ENCODE measurements around the gene COLEC12. TPM values are rescaled to one million over a fixed set of nuclear protein-coding genes. Genes with fewer than 3 reads are reported as not detected.
A peak's percentile ranks its signal among the peaks of the same experiment; 100 is the strongest.

COLEC12 gene
- total RNA-seq, 4 donors from 2014 or later, result 1.4 to 12.2 (median 4.0) TPM

DNA sequence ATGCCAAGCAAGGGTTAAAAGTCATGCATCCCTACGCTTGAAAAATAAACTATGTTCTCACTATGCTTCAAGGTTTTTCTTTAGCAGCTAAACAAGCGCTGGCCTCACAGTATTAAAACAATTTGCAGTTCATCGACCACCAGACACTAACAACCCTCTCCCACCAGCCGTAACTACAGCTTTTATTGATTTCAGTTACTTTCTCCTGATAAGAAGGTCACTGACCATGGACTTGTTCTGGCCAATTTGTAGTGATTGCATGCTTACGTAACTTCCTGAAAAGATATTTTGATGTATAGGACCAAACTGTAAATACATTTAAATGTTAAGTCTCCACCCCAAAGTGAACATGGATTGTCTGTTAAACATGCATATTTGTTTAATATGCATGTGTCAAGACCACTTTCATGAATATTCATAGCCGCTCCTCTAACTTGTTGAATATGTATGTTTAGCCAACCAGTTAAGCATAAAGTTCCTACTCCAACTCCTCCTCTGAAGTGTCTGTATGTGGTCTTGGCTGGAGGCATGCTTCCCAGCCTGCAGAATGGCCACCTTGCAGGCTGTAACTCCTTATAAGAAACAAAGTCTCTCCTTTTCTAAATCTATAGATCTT is 230.9 kb downstream of the COLEC12 start:
- TF ChIP-seq, protein P1, sequence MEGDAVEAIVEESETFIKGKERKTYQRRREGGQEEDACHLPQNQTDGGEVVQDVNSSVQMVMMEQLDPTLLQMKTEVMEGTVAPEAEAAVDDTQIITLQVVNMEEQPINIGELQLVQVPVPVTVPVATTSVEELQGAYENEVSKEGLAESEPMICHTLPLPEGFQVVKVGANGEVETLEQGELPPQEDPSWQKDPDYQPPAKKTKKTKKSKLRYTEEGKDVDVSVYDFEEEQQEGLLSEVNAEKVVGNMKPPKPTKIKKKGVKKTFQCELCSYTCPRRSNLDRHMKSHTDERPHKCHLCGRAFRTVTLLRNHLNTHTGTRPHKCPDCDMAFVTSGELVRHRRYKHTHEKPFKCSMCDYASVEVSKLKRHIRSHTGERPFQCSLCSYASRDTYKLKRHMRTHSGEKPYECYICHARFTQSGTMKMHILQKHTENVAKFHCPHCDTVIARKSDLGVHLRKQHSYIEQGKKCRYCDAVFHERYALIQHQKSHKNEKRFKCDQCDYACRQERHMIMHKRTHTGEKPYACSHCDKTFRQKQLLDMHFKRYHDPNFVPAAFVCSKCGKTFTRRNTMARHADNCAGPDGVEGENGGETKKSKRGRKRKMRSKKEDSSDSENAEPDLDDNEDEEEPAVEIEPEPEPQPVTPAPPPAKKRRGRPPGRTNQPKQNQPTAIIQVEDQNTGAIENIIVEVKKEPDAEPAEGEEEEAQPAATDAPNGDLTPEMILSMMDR (IDR thresholded peaks at IDR 0.05), result no peak
- no peak for TF ChIP-seq POLR2A (IDR thresholded peaks at IDR 0.05)
- Histone ChIP-seq H3K27me3 (no peaks in the 10 kb centered on the region), H3K36me3 (peaks cover 0 to 10% (median 0%) of the 10 kb centered on the region in 3 donors), H3K27ac (no peak overlapping the region), H3K4me1 (peaks cover 14 to 42% (median 18%) of the 10 kb centered on the region in 3 donors), H3K9me3 (no peaks in the 10 kb centered on the region), H3K4me3 (peak overlapping the region in 1 of 4 donors; percentile 93)
- intact Hi-C loops (cut with DNase I), result no loop called here
- DNase-seq, result no peak
- WGBS, 2 donors, result 73 to 84% methylated on average over 6 of the region's 6 CpGs

DNA sequence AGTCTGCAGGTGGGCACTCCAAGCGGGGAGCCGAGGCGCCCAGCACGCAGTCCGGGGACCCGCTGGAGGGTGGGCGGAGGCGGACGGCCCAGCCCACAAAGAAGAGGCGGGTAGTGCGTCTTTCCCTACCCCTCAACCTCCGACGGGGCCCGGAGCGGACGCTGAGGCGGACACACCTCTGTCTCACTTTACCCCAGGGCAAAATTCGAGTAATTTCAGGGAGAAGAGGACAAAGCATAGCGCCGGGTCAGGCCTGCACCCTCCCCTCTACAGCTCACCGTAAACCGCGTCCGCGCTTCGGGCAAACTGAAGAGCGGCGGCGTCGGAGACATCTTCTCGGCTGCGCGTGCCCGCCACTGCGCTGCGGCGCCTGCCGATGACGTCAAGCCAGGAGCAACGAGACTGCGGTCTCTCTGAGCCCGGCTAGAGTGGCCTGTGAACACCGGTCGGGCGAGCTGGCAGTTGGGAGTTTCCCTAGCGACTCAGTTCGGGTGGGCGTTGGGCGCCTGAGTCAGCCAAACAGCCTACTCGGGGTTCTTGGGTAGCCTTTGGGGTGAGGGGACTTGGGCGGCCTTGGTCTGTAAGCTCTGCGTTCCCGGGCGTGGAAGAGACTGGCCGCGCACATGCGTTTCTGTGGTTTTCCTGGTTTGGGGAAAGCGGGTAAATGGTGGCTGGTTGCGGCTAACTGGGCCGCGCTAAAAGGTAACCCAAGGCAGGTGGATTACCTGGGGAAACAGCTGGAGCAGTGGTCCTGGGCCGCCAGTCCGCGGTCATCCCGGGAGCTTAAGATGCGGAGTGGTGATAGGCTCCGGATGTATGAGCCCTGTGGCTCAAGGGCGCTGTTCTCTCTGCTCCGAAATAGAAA is 232.6 kb downstream of the COLEC12 start, which contains the start of gene THOC1:
Gene THOC1, minus strand, starts transcription at position 360 of the 865 bp plus-strand sequence. Its CDS starts 28 bp downstream, at position 332.
- peak; percentile 66 for DNase-seq
- 0% methylated on average over 19 to 30 of the region's 69 CpGs for WGBS, 2 donors
- intact Hi-C loops (cut with DNase I), result no loop called here
- H3K4me1 ChIP-seq, result peaks cover 14 to 42% (median 18%) of the 10 kb centered on the region in 3 donors
- no peaks in the 10 kb centered on the region for H3K27me3 ChIP-seq
- no peaks in the 10 kb centered on the region for H3K9me3 ChIP-seq
- peak within 1 kb of the TSS; percentile 90 to 95 (median 94) for H3K27ac ChIP-seq
- H3K36me3 ChIP-seq, result peaks cover 0 to 27% (median 7%) of the 10 kb centered on the region in 3 donors
- TF ChIP-seq, protein P1 (IDR thresholded peaks at IDR 0.05), result peak in 2 of 6 experiments; percentile 0 to 4
- peak in 3 of 4 donors; percentile 47 to 81 (median 75) for TF ChIP-seq POLR2A (IDR thresholded peaks at IDR 0.05)
- H3K4me3 ChIP-seq, result peak within 1 kb of the TSS; percentile 86 to 94 (median 93)

DNA sequence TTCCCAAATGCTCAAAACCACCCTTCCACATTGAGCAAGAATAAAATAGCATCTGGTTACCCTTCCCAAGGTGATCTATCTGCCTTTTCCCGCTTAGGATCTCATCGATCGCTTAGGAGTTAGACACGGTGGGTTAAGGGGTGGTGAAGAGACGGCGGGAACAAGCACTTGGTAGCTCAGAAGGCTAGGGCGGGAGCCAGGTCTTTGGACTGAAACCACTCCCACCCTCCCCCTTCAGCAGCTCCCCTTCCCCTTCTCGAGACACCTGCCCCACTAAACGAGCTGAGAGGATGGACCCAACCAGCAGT is 233.2 kb downstream of the COLEC12 start:
- Histone ChIP-seq H3K9me3 (no peaks in the 10 kb centered on the region), H3K27ac (peak overlapping the region; percentile 90 to 95 (median 94)), H3K4me1 (peaks cover 14 to 38% (median 18%) of the 10 kb centered on the region in 3 donors), H3K27me3 (no peaks in the 10 kb centered on the region), H3K4me3 (peak overlapping the region; percentile 86 to 94 (median 93)), H3K36me3 (peaks cover 0 to 32% (median 9%) of the 10 kb centered on the region in 3 donors)
- intact Hi-C loops (cut with DNase I), result no loop called here
- DNase-seq, result no peak
- WGBS, 2 donors, result 0% methylated on average over 7 to 8 of the region's 9 CpGs
- TF ChIP-seq, protein P1 (IDR thresholded peaks at IDR 0.05), result no peak
- no peak for TF ChIP-seq POLR2A (IDR thresholded peaks at IDR 0.05)

Other genes with a start within 250 kb of the COLEC12 start
- 10 to 100 TPM; 17.6 to 59.7 (median 30.1) TPM for gene THOC1, start 232.7 kb downstream of the COLEC12 start, total RNA-seq
- not detected for gene CETN1, start 79.7 kb upstream of the COLEC12 start, total RNA-seq
- gene CLUL1, start 96.3 kb upstream of the COLEC12 start, total RNA-seq, result 1 to 10 TPM in 1 of 4 donors, not detected in 3; 2.3 TPM
- gene TYMS, start 157.0 kb upstream of the COLEC12 start, total RNA-seq, result 10 to 100 TPM in 3 of 4 donors, 1 to 10 TPM in 1; 6.7 to 29.6 (median 21.3) TPM
- gene ENOSF1, start 211.9 kb upstream of the COLEC12 start, total RNA-seq, result 10 to 100 TPM; 31.7 to 63.7 (median 47.1) TPM